ENCODE data around the gene GREB1L. TPM values are rescaled to one million over a fixed set of nuclear protein-coding genes. Genes with fewer than 3 reads are reported as not detected.

GREB1L gene
- total RNA-seq, 1 donor = 25.0 TPM

DNA sequence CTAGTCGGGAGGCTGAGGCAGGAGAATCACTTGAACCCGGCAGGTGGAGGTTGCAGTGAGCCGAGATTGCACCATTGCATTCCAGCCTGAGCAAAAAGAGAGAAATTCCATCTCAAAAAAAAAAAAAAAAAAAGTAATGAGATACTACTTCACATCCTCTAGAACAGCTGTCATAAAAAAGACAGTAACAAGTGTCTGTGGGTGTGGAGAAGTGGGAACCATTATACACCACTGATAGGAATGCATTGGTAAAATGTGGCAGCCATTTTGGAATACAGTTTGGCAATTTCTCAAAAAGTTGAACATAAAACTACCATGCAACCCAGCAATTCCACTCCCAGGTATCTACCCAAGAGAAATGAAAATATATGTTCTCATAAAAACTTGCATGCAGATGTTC, 166.6 kb downstream of the GREB1L start:
- no peak for TF ChIP-seq CTCF (IDR thresholded peaks at IDR 0.05; ENCODE audit: insufficient read depth, low read depth, low read length)
- DNase-seq (ENCODE audit: low read depth) = no peak
- H3K4me3 ChIP-seq (ENCODE audit: low read depth, low read length) = no peak overlapping the region

- no peak for DNase-seq (ENCODE audit: low read depth)
- no peak for TF ChIP-seq CTCF (IDR thresholded peaks at IDR 0.05; ENCODE audit: insufficient read depth, low read depth, low read length)
- no peak overlapping the region for H3K4me3 ChIP-seq (ENCODE audit: low read depth, low read length)
Observed at GRCh38 chr18:21433436-21433835, 191.4 kb downstream of the GREB1L start.

GRCh38 chr18:21439431-21439846, 197.4 kb downstream of the GREB1L start:
- DNase-seq (ENCODE audit: low read depth) = peak; percentile 88
- no peak for TF ChIP-seq CTCF (IDR thresholded peaks at IDR 0.05; ENCODE audit: insufficient read depth, low read depth, low read length)

DNA sequence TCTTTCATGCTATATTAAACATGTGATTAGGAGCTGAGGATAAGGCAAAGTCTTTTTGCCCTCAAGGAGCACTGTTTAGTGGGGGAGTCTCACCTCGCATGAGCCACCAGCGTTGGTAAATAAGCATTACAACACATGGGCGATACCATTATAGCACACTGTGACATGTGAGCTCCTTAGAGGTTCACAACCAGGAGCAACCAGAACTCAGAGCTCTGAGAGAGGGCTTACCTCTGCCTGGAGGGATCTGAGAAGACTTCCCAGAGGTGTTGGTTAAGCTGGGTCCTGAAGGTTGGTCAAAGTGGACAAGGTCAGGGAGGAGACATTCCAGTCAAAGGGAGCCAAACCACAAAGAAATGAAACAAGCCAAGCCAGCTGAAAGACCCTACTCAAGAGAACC, 199.6 kb downstream of the GREB1L start:
- H3K4me3 ChIP-seq (ENCODE audit: low read depth, low read length) = no peak overlapping the region
- no peak for TF ChIP-seq CTCF (IDR thresholded peaks at IDR 0.05; ENCODE audit: insufficient read depth, low read depth, low read length)
- no peak for DNase-seq (ENCODE audit: low read depth)

More at GRCh38 chr18:21439431-21439846, 197.4 kb downstream of the GREB1L start:
- no peak overlapping the region for H3K4me3 ChIP-seq (ENCODE audit: low read depth, low read length)

DNA sequence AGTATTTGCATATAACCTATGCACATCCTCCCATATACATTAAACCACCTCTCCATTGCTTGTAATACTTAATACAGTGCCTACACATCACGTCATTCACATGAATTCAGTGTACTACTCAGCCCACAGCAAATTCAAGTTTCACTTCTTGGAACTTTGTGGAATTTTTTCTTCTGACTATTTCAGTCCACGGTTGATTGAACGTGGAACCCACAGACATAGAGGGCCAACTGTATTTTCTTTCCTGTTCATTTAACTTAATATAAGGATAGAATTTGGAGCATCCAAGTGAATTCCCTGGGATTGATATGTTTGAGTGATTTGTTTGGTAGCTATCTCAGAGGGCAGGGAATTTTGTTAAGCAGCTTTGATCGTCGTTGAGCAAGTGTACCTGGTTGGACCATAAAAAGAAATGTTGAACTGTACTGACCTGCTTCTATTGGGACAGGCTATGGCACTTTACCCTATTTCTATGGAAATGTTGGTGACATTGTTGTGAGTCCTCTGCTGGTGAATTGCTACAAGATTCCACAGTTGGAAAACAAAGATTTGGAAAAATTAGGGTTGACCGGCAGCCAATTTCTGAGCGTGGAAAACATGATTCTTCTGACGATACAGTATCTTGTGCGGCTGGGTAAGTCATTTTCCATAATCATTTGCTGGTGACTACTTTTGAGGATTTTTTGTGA, 201.9 kb downstream of the GREB1L start:
- no peak for TF ChIP-seq CTCF (IDR thresholded peaks at IDR 0.05; ENCODE audit: insufficient read depth, low read depth, low read length)
- DNase-seq (ENCODE audit: low read depth) = no peak
- H3K4me3 ChIP-seq (ENCODE audit: low read depth, low read length) = no peak overlapping the region

- peak; percentile 71 for DNase-seq (ENCODE audit: low read depth)
- peak; percentile 80 for TF ChIP-seq CTCF (IDR thresholded peaks at IDR 0.05; ENCODE audit: insufficient read depth, low read depth, low read length)
- no peak overlapping the region for H3K4me3 ChIP-seq (ENCODE audit: low read depth, low read length)
Observed at GRCh38 chr18:21444465-21445212, 202.6 kb downstream of the GREB1L start.
